Measurements from ENCODE around the gene SMIM32.

GRCh38 chr5:136200130-136200529, 7.2 kb upstream of the SMIM32 start:
- TF ChIP-seq CTCF (conservative IDR thresholded peaks at IDR 0.05; ENCODE audit: low read depth in 2 of 2) (no peak), STAT1 (IDR thresholded peaks at IDR 0.05; ENCODE audit: unreplicated experiment) (no peak), ZNF331 (CRISPR knock-in tag; IDR thresholded peaks at IDR 0.05; ENCODE audit: low read depth) (no peak), REST (IDR thresholded peaks at IDR 0.05; ENCODE audit: unreplicated experiment) (no peak), POLR2AphosphoS5 (IDR thresholded peaks at IDR 0.05; ENCODE audit: low read depth) (no peak), CREB1 (CRISPR knock-in tag; IDR thresholded peaks at IDR 0.05; ENCODE audit: low read depth) (no peak), EZH2phosphoT487 (IDR thresholded peaks at IDR 0.05; ENCODE audit: unreplicated experiment) (no peak), JUNB (IDR thresholded peaks at IDR 0.05; ENCODE audit: unreplicated experiment) (no peak), ZNF462 (CRISPR knock-in tag; IDR thresholded peaks at IDR 0.05) (no peak), EZH2 (IDR thresholded peaks at IDR 0.05; ENCODE audit: low read depth, unreplicated experiment) (no peak), ETS1 (IDR thresholded peaks at IDR 0.05) (no peak)

Data from GM23338 (cell line).